ENCODE data around the gene RDH11.

RDH11 gene

DNA sequence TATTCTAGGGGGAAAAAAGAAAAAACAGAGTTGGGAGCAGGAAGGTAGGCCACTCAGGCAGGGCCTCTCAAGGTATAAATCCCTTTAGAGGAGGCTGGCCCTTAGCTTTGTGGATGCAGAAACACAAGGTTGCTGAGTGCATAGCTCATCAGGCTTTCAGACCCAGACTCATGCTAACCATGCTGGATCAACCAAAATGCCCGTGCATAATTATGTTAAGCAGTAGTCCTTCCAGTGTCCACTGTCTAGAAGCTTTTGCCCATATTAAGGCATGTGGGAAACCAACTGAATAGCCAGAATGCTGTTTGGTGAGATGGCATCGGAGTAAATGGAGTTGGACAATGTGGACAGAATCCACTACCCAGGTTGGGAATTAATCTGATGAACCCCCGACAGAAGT lies 56.9 kb downstream of the RDH11 start:
- TF ChIP-seq POU2F2 (IDR thresholded peaks at IDR 0.05; ENCODE audit: low read depth, low read length) (no peak), PAX5 (IDR thresholded peaks at IDR 0.05; ENCODE audit: insufficient read depth, low read length, severe bottlenecking) (no peak), POLR2AphosphoS5 (IDR thresholded peaks at IDR 0.05; ENCODE audit: low read depth, low read length) (no peak), SPI1 (IDR thresholded peaks at IDR 0.05; ENCODE audit: low read depth, low read length) (no peak), POLR2A (IDR thresholded peaks at IDR 0.05; ENCODE audit: low read depth, low read length) (no peak), TAF1 (IDR thresholded peaks at IDR 0.05; ENCODE audit: low read depth, low read length) (no peak)
- no peak for FAIRE-seq

DNA sequence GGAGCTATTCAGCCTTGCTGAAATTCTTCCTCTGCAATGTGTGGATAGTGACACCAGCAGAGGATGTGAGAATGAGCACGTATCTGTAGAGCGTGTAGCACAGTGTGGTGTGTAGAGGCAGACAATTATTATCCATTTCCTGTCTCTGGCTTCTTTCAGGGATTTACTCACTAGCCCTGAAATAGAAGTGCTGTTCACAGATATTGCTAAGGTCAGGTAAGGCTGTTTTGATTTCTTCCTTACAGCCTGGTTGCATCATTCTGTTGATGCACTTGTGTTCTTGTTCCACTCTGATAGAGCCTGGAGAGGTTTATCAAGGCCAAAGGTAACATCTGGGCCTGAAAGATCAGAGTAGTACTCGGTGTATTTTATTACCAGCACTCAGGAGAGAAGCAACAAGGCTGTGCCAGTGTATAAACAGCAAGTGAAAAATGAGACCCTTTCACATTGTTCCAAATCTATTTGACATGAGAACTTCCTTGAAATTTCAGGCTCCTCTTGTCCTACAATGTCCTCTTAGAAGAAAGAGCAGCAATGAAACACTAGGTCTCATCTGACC lies 59.1 kb downstream of the RDH11 start:
- TF ChIP-seq PAX5 (IDR thresholded peaks at IDR 0.05; ENCODE audit: insufficient read depth, low read length, severe bottlenecking) (no peak), SPI1 (IDR thresholded peaks at IDR 0.05; ENCODE audit: low read depth, low read length) (peak; percentile 37)
- DNase-seq (ENCODE audit: insufficient read length, low spot score) (no peak), FAIRE-seq (peak; percentile 62)

More for the DNA sequence above, 56.9 kb downstream of the RDH11 start:
- DNase-seq (ENCODE audit: insufficient read length, low spot score), result no peak

DNA sequence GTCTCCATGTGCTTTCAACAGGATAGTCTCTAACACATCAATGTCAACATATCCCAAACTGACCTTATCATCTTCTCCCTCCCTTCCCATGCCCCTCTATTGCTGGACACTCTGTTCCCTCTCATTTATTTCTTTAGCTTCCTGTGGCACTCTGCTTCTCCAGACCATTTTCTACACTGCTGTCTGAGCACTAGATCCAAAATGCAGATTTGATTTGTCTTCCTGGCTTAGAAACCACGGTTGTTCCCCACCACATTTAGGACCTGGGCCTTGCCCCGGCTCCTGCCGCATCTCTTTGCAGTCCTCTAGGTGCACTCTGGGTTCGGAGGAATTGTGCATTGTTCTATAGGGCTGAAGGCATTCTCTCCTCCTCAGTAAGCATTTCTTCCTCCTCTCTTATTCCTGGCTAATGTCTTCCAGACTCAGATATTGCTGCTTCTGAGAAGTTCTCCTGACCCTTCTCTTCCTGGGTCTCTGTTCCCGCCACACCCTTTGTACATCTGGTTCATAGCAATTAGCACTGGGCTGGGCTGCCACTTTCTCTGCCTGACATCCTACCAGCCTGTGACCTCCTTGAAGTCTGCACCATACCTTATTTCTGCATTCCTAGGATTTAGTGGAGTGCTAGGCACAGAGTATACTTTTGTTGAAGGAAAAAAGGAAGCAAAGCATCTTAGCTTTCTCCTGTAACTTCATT lies 62.0 kb downstream of the RDH11 start:
- TF ChIP-seq SPI1 (IDR thresholded peaks at IDR 0.05; ENCODE audit: low read depth, low read length) (no peak), POLR2AphosphoS5 (IDR thresholded peaks at IDR 0.05; ENCODE audit: low read depth, low read length) (no peak), PAX5 (IDR thresholded peaks at IDR 0.05; ENCODE audit: insufficient read depth, low read length, severe bottlenecking) (no peak), POLR2A (IDR thresholded peaks at IDR 0.05; ENCODE audit: low read depth, low read length) (no peak), TAF1 (IDR thresholded peaks at IDR 0.05; ENCODE audit: low read depth, low read length) (no peak), POU2F2 (IDR thresholded peaks at IDR 0.05; ENCODE audit: low read depth, low read length) (no peak)
- DNase-seq (ENCODE audit: insufficient read length, low spot score), result no peak
- FAIRE-seq, result no peak

DNA sequence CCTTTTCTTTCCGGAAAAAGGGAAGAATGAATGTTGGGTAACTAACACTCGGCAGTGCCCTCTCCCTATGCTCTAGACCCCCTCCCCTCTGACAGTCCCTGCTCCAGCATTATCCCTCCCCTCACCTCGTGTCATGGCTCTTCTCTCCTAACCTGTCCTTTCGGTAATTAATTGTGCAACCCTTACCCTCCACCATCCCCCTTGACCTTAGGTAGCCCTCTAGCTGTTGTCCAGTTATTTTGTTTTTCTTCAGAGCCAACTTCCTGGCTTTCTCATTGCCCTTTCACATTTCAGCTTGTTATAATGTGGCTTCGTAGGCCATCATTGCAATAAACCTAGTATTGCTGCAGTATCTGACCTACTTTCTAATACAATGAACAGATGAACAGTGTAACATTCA lies 64.6 kb downstream of the RDH11 start:
- FAIRE-seq (no peak), DNase-seq (ENCODE audit: insufficient read length, low spot score) (no peak)
- TF ChIP-seq POLR2AphosphoS5 (IDR thresholded peaks at IDR 0.05; ENCODE audit: low read depth, low read length) (no peak), PAX5 (IDR thresholded peaks at IDR 0.05; ENCODE audit: insufficient read depth, low read length, severe bottlenecking) (no peak), POLR2A (IDR thresholded peaks at IDR 0.05; ENCODE audit: low read depth, low read length) (no peak), POU2F2 (IDR thresholded peaks at IDR 0.05; ENCODE audit: low read depth, low read length) (no peak), SPI1 (IDR thresholded peaks at IDR 0.05; ENCODE audit: low read depth, low read length) (no peak), TAF1 (IDR thresholded peaks at IDR 0.05; ENCODE audit: low read depth, low read length) (no peak)

DNA sequence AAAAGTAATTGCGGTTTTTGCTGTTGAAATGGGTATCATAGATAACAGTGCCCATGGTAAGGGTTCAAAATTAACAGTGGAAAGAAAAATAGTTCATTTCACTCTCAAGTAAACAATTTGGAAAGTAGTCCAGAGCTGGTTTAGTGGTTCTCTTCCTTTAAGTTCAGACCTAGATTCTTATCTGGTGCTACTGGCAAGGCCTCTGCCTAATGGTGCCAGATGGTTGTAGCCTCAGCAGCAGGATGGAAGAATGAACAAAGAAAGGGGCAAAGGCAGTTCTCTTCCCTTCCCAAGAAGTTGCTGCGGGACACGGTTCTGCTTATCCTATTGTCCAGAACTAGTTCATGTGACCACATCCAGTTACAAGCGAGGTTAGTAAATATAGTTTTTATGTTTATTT lies 65.4 kb downstream of the RDH11 start:
- no peak for FAIRE-seq
- TF ChIP-seq POLR2A (IDR thresholded peaks at IDR 0.05; ENCODE audit: low read depth, low read length) (no peak), POLR2AphosphoS5 (IDR thresholded peaks at IDR 0.05; ENCODE audit: low read depth, low read length) (no peak), POU2F2 (IDR thresholded peaks at IDR 0.05; ENCODE audit: low read depth, low read length) (no peak), SPI1 (IDR thresholded peaks at IDR 0.05; ENCODE audit: low read depth, low read length) (no peak), TAF1 (IDR thresholded peaks at IDR 0.05; ENCODE audit: low read depth, low read length) (no peak), PAX5 (IDR thresholded peaks at IDR 0.05; ENCODE audit: insufficient read depth, low read length, severe bottlenecking) (no peak)
- DNase-seq (ENCODE audit: insufficient read length, low spot score), result no peak

DNA sequence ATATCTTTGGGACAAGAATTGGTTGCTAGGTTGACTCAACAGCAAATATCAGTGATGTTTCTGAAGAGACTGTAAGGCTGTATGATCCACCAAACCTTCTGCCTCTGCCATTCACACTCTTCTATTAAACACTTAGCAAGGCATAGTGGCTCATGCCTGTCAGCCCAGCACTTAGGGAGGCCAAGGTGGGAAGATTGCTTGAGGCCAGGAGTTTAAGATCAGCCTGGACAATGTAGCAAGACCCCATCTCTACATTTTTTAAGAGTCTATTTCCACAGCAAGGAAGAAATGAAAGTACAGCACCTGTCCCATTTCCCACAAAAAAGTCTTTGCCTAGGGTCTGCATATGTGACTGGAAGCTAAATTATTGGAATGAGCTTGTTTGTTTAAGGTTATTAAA lies 68.0 kb downstream of the RDH11 start:
- DNase-seq (ENCODE audit: insufficient read length, low spot score) (no peak), FAIRE-seq (no peak)
- TF ChIP-seq POLR2A (IDR thresholded peaks at IDR 0.05; ENCODE audit: low read depth, low read length), result no peak
- TF ChIP-seq TAF1 (IDR thresholded peaks at IDR 0.05; ENCODE audit: low read depth, low read length), result no peak
- no peak for TF ChIP-seq SPI1 (IDR thresholded peaks at IDR 0.05; ENCODE audit: low read depth, low read length)
- no peak for TF ChIP-seq PAX5 (IDR thresholded peaks at IDR 0.05; ENCODE audit: insufficient read depth, low read length, severe bottlenecking)
- no peak for TF ChIP-seq POU2F2 (IDR thresholded peaks at IDR 0.05; ENCODE audit: low read depth, low read length)
- TF ChIP-seq POLR2AphosphoS5 (IDR thresholded peaks at IDR 0.05; ENCODE audit: low read depth, low read length), result no peak
